ENCODE results near the gene CPA5.

CPA5 gene

DNA sequence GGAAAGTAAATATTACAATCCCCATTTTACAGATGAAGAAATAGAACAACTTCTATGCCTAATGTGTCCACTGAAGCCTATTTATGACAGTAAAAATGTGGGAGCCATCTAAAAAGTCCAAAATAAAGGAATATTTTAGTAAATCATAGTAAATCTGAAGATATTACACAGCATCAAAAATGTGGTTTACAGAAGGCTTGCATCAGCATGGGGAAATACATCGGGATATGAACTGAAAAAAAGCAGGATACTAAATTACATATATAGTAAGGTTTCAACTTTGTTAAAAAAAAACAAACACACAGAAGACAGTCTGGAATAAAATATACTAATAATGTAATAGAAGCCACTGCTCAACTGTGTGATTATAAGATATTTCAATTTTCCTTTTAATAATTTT, 56.5 kb downstream of the CPA5 start:
- FAIRE-seq = no peak

DNA sequence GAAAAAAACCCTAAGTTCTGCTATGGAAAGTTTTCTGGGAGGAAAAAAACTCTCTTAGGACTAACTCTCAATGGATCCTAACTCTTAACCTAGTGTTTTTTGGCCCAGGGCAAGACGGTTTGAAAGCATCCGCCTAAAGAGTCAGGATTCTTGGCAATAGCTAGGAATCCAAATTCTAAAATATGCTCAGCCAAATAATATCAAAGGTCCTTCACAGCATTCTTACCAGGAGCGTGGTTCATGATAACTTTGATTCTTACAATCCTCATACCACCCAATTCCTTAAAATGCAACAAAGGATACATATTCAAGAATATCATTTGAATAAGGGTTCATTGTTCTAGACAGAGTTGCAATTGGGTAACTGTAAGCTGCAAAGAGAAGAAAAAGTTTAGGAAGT, 57.0 kb downstream of the CPA5 start:
- no peak for FAIRE-seq

DNA sequence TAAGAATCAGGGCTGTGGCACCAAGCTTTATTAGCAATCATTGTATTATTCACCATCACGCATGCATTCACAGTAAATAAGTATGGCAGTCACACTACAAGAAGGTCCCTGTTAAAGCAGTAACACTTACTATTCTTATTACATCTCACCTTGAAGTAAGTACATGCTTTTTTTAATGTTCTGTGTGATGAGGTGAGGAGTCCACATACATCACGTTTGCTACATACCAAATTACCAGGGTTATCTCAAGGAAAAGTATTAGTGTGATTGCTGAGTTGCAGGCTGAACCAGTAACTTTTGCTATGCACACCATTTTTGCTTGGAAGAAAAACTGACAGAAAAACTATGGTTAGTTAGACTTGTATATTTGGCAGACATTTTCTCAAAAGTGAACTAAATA, 60.4 kb downstream of the CPA5 start:
- no peak for FAIRE-seq

DNA sequence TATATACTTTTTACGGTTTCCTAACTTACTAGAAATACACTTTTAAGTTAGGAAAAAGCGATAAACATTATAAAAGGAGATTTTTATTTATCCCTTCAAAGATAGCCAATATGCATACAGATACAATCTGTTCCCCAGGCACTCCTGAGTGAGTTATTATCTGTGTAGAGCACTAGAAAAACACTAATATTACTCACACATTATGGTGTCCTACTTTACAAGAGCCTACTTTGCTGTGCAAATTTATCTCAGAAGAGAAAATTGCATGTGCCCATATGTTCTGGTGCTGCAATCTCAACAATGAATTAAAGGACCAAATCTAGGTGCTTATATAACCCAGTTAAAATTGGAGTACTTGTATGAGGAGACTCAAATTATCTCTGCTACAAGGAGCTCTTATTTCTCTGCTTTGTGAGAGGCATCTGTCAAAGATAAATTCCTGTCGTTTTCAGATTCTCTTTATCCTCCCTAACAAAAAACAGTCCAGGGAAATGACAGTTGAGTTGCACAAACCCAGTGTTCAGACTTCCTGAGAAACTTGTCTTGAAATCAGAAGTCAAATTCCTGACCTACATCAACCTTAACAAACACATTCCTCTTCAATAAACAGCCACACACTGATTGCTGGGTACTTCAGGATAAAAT, 64.6 kb downstream of the CPA5 start:
- no peak for FAIRE-seq

DNA sequence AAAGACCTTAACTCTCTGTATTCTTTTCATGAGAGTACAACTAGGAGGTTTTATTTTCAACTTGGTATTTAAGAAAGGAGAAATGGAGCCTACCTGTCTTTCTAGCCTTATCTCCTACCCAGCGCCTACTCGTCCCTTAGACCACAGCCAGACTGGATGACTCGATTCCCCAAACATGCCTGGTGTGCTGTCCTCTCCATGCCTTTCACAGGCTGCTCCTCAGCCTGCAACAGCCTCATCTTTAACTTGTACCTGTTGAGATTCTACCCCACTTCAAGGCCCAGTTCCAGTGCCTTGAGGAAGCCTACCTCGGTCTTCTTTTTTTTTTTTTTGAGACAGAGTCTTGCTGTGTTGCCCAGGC, 65.1 kb downstream of the CPA5 start:
- FAIRE-seq = no peak

DNA sequence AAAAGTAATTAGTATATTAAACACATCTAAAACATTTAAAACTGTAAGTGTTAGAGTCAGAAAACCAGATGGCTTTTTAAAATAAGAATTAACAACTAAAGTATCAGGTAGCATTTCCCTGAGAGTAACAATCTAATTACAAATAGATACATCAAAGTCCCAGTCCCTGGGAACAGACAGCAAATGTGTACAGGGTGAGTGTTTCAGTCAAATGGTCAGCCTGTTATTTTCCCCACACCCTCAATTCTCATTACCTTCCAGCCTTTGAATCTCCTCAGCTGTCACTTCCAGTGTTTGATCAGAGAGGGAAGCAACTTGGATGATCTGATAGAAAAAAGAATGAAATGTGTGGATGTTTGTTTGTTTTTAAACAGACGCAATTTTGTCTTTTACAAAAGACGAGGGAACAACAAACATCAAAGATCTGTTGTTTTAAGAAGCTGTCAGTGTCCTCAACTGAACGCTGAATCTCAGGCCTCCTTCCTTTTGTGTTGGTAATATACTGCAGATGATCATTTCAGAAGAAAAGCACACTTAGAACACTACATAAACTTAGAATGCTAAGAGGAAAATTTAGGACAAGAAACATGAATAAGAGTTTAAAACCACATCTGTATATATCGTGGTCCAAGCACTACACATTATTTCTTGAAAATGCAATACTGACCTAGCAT, 66.4 kb downstream of the CPA5 start:
- FAIRE-seq = no peak

DNA sequence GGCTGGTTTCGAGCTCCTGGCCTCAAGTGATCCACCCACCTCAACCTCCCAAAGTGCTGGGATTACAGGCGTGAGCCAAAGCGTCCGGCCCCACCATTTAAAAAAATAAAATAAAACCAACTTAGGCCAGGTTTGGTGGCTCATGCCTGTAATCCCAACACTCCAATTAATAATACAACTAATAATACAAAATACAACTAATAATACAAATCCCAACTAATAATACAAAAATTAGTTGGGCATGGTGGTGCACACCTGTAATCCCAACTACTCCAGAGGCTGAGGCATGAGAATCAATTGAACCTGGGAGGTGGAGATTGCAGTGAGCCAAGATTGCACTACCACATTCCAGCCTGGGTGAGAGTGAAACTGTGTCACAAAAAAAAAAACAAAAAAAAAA, 68.6 kb downstream of the CPA5 start:
- FAIRE-seq = no peak

DNA sequence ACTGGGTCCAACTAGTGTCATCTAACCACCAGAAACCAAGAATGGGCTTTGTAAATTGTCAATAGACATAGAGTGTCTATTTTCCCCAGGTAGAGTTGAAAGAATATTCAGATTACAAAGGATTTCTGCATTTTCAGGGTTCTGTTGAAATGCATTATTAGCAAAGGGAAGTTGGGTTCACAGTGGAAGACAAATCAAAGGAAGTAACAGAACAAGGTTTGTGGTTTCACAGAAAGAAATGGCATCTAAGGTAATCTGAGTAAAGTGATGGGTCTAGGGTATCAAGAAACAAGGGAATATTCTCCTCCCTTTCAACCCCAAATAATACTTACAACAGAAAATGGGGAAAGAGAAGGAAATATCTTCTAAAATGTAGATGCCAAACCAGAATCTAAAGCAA, 70.4 kb downstream of the CPA5 start:
- FAIRE-seq = no peak

DNA sequence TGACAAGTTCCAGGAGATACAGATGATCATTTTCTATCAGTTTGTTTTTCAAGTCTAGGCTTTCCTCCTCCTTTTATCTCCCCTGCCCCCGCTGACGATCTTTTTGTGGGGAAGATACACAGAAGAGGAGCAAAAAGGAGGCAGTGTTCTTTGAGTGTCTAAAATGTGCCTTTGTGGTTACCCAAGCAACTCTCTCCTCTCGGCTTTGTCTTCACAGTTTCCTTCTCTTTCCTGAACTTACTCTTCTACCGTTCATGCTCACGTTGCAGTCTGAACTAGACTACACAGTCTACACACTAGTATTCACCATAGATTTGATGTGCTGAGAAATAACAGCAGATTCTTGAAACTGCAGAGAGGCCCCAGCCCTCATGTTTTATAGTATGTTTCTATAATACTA, 72.6 kb downstream of the CPA5 start:
- no peak for FAIRE-seq

DNA sequence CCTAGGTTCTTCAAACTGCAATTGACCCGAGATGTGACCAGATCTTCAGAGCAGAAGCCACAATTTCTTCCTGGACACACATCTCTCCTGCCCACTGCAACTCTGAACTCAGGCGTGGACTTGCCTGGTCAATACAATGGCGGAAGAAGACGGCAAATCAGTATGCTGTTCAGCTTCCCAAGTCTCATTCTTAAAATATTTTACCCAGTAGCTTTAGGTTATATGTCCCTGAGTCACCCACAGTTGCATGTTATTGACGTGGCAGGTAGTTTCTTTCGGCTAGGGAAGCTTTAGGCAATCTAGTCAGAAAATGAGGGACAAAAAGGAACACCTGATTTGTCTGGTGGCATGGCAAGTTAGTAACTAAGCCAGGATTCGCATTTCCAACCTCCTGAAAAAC, 73.7 kb downstream of the CPA5 start:
- FAIRE-seq = no peak

Data from colon (tissue), 2 donors.